PFSK-1 (cell line): ENCODE measurements around the gene GPHA2.

Experiments
- FOXP2 ChIP-seq: optimal IDR thresholded peaks from 2 replicates; pipeline ENCODE3; 2011; ENCODE audit warnings: borderline replicate concordance, control low read depth, inconsistent platforms; ENCODE audit not compliant: insufficient read depth; ENCODE audit errors: extremely low read length, extremely low read depth
- POLR2AphosphoS5 ChIP-seq: IDR thresholded peaks from 2 replicates; pipeline ENCODE4 v1.6.1; 2012; ENCODE audit warnings: low read depth, mild to moderate bottlenecking, control low read depth, low read length, moderate library complexity
- SIN3A ChIP-seq: IDR thresholded peaks from 2 replicates; pipeline ENCODE4 v1.6.1; 2012; ENCODE audit warnings: mild to moderate bottlenecking, low read length, moderate library complexity, borderline replicate concordance; ENCODE audit not compliant: insufficient read depth
- TAF1 ChIP-seq: IDR thresholded peaks from 2 replicates; pipeline ENCODE4 v1.6.1; 2012; ENCODE audit warnings: low read length, control low read depth, borderline replicate concordance; ENCODE audit not compliant: insufficient read depth
- TF ChIP-seq, protein P1 (sequence below), 2 experiments: IDR thresholded peaks; 2 replicates each; pipeline versions ENCODE4 v1.6.1 to v1.8.0; 2011 to 2012; ENCODE audit warnings: low read depth in 2 of 2, low read length in 2 of 2, control low read depth in 1 of 2, inconsistent platforms in 1 of 2, mild to moderate bottlenecking in 1 of 2, moderate library complexity in 1 of 2; ENCODE audit not compliant: insufficient read depth in 1 of 2

GPHA2 gene

GRCh38 chr11:64920124-64920523 lies 15.6 kb downstream of the GPHA2 start:
- TF ChIP-seq SIN3A (no peak), FOXP2 (no peak), POLR2AphosphoS5 (no peak), TAF1 (no peak)
- TF ChIP-seq, protein P1, sequence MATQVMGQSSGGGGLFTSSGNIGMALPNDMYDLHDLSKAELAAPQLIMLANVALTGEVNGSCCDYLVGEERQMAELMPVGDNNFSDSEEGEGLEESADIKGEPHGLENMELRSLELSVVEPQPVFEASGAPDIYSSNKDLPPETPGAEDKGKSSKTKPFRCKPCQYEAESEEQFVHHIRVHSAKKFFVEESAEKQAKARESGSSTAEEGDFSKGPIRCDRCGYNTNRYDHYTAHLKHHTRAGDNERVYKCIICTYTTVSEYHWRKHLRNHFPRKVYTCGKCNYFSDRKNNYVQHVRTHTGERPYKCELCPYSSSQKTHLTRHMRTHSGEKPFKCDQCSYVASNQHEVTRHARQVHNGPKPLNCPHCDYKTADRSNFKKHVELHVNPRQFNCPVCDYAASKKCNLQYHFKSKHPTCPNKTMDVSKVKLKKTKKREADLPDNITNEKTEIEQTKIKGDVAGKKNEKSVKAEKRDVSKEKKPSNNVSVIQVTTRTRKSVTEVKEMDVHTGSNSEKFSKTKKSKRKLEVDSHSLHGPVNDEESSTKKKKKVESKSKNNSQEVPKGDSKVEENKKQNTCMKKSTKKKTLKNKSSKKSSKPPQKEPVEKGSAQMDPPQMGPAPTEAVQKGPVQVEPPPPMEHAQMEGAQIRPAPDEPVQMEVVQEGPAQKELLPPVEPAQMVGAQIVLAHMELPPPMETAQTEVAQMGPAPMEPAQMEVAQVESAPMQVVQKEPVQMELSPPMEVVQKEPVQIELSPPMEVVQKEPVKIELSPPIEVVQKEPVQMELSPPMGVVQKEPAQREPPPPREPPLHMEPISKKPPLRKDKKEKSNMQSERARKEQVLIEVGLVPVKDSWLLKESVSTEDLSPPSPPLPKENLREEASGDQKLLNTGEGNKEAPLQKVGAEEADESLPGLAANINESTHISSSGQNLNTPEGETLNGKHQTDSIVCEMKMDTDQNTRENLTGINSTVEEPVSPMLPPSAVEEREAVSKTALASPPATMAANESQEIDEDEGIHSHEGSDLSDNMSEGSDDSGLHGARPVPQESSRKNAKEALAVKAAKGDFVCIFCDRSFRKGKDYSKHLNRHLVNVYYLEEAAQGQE (IDR thresholded peaks at IDR 0.05; ENCODE audit: insufficient read depth in 1 of 2, low read depth in 2 of 2, low read length in 2 of 2): no peak

- TF ChIP-seq POLR2AphosphoS5 (no peak), SIN3A (no peak), TAF1 (no peak), FOXP2 (no peak)
- TF ChIP-seq, protein P1 (IDR thresholded peaks at IDR 0.05; ENCODE audit: insufficient read depth in 1 of 2, low read depth in 2 of 2, low read length in 2 of 2): no peak
These were observed 16.1 kb downstream of the GPHA2 start for GRCh38 chr11:64919627-64920026.

DNA sequence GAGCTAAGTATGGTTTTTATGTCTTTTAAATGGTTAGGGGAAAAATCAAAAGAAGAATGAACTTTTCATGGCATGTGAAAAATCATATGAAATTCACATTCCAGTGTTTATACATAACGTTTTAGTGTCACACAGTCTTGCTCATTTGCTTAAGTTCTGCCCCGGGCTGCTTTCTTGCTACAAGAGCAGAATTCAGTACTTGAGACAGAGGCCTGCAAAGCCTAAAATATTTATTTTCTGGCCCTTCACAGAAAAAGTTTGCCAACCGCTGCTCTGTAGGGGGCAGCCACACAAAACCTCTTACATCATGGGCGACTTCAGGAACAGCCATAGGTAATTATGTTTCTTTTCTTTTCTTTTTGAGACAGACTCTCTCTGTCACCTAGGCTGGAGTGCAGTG lies 17.7 kb downstream of the GPHA2 start:
- no peak for TF ChIP-seq POLR2AphosphoS5
- TF ChIP-seq, protein P1 (IDR thresholded peaks at IDR 0.05; ENCODE audit: insufficient read depth in 1 of 2, low read depth in 2 of 2, low read length in 2 of 2): peak in 1 of 2 experiments; percentile 70; a peak in 1 of 4 replicates

DNA sequence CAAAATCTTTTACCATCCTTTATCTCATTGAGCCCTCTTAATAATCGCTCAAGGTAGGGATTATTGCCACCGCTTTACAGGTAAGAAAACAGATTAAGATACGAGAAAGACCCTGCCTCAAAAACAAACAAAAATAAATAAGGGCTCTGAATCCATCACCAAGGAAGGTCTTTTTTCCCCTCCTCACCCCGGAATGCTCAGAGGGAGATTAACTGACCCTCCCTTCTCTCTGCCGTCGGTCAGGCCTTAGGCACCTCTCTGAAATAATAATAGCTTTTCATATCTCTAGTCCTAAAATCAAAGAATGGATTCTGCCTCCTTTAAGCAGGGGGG lies 18.1 kb downstream of the GPHA2 start:
- TF ChIP-seq TAF1 (peak; percentile 4; the same call in 1 of the 2 replicates), POLR2AphosphoS5 (no peak)

DNA sequence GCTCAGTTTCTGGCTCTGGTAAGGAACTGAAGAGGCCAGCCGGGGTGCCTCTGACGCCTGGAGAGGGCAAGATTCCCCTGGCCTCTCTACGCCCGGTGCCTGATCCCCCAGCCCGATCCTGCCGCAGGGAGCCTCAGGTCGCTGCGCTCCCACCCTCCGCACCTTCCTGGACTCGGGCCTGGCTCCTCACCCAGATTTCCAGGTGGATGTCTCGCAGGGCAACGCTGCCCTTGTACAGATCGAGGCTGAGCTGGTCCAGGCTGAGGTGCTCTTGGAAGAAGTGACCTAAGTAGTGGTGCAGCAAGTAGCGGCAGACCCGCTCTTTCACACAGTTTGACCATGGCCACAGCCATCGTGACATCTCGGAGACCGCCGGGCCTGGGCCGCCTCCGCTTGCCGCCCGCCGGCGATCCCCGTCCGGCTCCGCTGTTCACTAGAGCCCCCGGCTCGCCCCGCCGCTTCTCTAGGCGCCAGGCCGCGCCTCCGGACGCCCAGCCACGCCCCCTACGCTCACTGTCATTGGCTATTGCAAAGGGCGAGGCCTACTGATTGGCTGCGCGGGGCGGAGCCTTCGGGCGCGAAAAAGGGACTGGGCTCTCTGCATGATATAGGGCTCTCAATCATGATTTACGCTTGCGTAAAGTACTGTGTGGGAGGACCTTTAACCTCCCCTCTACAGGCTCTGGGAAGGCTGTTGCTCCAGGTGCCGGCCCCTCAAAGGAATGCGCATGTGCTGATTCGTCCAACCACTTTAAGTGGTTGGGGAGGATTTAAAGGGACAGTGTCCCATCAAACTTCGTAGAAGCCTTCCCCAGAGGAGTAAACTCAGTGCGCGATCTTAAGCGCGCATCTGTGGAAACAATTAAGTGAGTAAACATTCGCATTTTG lies 18.7 kb downstream of the GPHA2 start, which contains the start of gene ATG2A:
TSS of gene ATG2A (minus strand) at position 435 of the 888 bp plus-strand sequence. CDS start at position 361, 74 bp downstream.
- TF ChIP-seq SIN3A: peak; percentile 64; the same call in 1 of the 2 replicates
- TF ChIP-seq FOXP2: peak; percentile 67
- peak; percentile 82 for TF ChIP-seq TAF1
- peak; percentile 78; the same call in 1 of the 2 replicates for TF ChIP-seq POLR2AphosphoS5
- TF ChIP-seq, protein P1 (IDR thresholded peaks at IDR 0.05; ENCODE audit: insufficient read depth in 1 of 2, low read depth in 2 of 2, low read length in 2 of 2): no peak
